ENCODE data around the gene TRAK1. TPM values are rescaled to one million over a fixed set of nuclear protein-coding genes. Genes with fewer than 3 reads are reported as not detected.

The TRAK1 gene
- total and polyA plus RNA-seq, 2 of the 4 experiments (the other 2 are of a cell fraction) = 25.6 to 28.1 TPM

GRCh38 chr3:42266085-42266484 lies 174.9 kb downstream of the TRAK1 start, which contains the start of gene CCK:
Gene CCK (minus strand): TSS chr3:42266185. CDS start chr3:42263630, 2,555 bp downstream.
- dilution Hi-C loops (cut with HindIII; ENCODE audit: low sequenced_read_pairs, unreplicated experiment) (no loop called here), in situ Hi-C loops (cut with MboI; ENCODE audit: low sequenced_read_pairs) (no loop called here), intact Hi-C loops (cut with micrococcal nuclease) (no loop called here)
- Histone ChIP-seq H3K4me1 (ENCODE audit: control insufficient read depth, insufficient read depth, low read length) (no peaks in the 10 kb centered on the region; the same call in 1 of the 2 replicates), H2BK5ac (ENCODE audit: low read depth, low read length, poor library complexity, severe bottlenecking) (no peak within 1 kb of the TSS), H2BK20ac (ENCODE audit: low read depth, low read length) (no peak within 1 kb of the TSS), H3K27ac (ENCODE audit: insufficient read depth, low read length) (no peak within 1 kb of the TSS), H4K91ac (ENCODE audit: insufficient read depth, low read depth, low read length) (no peak within 1 kb of the TSS), H3K56ac (ENCODE audit: extremely low read depth, insufficient read depth, low read length) (no peak within 1 kb of the TSS), H3K79me1 (ENCODE audit: low read depth in 1 of 2, low read length in 2 of 2) (no peaks in the 10 kb centered on the region), H3K18ac (ENCODE audit: low read depth, low read length) (no peak within 1 kb of the TSS), H3K4me2 (ENCODE audit: low read depth, low read length) (no peak within 1 kb of the TSS), H3K36me3 (ENCODE audit: control insufficient read depth, insufficient read depth, low read length) (no peaks in the 10 kb centered on the region), H2AK9ac (replicated peaks; ENCODE audit: low read depth, low read length, poor library complexity) (peak within 1 kb of the TSS; percentile 55), H3K9me3 (ENCODE audit: control insufficient read depth, insufficient read depth, low read length) (peaks cover 9% of the 10 kb centered on the region; the same call in 1 of the 2 replicates), H3K27me3 (ENCODE audit: control insufficient read depth, insufficient read depth, low read length) (peaks cover 46% of the 10 kb centered on the region), H3K23ac (ENCODE audit: low read depth, low read length) (no peak within 1 kb of the TSS), H3K4ac (ENCODE audit: low read depth, low read length) (no peak within 1 kb of the TSS), H3K14ac (replicated peaks; ENCODE audit: low read depth, low read length) (no peak within 1 kb of the TSS), H2BK15ac (ENCODE audit: low read depth, low read length) (no peak within 1 kb of the TSS), H3K9me1 (ENCODE audit: insufficient read depth, low read length) (no peaks in the 10 kb centered on the region), H2BK120ac (ENCODE audit: low read depth, low read length) (no peak within 1 kb of the TSS), H3K4me3 (ENCODE audit: insufficient read depth, low read depth, low read length) (no peak within 1 kb of the TSS), H4K8ac (ENCODE audit: low read depth in 2 of 2, low read length in 2 of 2) (no peak within 1 kb of the TSS), H4K5ac (ENCODE audit: low read depth, low read length) (no peak within 1 kb of the TSS), H2AFZ (replicated peaks; ENCODE audit: low read length, poor library complexity) (no peak within 1 kb of the TSS), H2AK5ac (ENCODE audit: low read depth, low read length) (no peak within 1 kb of the TSS), H4K20me1 (ENCODE audit: insufficient read depth, low read length) (no peaks in the 10 kb centered on the region; the same call in 1 of the 2 replicates), H3K9ac (ENCODE audit: low read depth, low read length) (no peak within 1 kb of the TSS)
- ATAC-seq (ENCODE audit: low read depth) (no peak), DNase-seq (no peak)
- no TSS peak for BruUV-seq (replicated peaks)
- no peak for TF ChIP-seq ELK1 (IDR thresholded peaks at IDR 0.05; ENCODE audit: borderline replicate concordance, low read depth, low read length)
- TF ChIP-seq CHD1 (IDR thresholded peaks at IDR 0.05; ENCODE audit: low read depth, low read length) = no peak
- no peak for TF ChIP-seq MAFK (IDR thresholded peaks at IDR 0.05; ENCODE audit: low read depth, low read length)
- no peak for TF ChIP-seq RCOR1 (IDR thresholded peaks at IDR 0.05; ENCODE audit: insufficient replicate concordance, low read length)
- TF ChIP-seq CTCF (conservative IDR thresholded peaks at IDR 0.05; ENCODE audit: low read depth, low read length) = no peak
- no peak for TF ChIP-seq CEBPB (IDR thresholded peaks at IDR 0.05; ENCODE audit: low read depth, low read length)
- TF ChIP-seq USF2 (IDR thresholded peaks at IDR 0.05; ENCODE audit: low read depth, low read length) = no peak
- no peak for TF ChIP-seq MAZ (IDR thresholded peaks at IDR 0.05; ENCODE audit: borderline replicate concordance, low read depth, low read length)
- no peak for TF ChIP-seq FOS (IDR thresholded peaks at IDR 0.05; ENCODE audit: low read depth, low read length)
- no peak for TF ChIP-seq RAD21 (IDR thresholded peaks at IDR 0.05; ENCODE audit: low read length)
- no peak for TF ChIP-seq POLR2A (IDR thresholded peaks at IDR 0.05; ENCODE audit: low read depth, low read length)
- TF ChIP-seq SMC3 (IDR thresholded peaks at IDR 0.05; ENCODE audit: low read depth, low read length) = no peak
- no peak for TF ChIP-seq BHLHE40 (IDR thresholded peaks at IDR 0.05; ENCODE audit: low read depth, low read length)
- TF ChIP-seq MXI1 (IDR thresholded peaks at IDR 0.05; ENCODE audit: borderline replicate concordance, low read depth, low read length) = no peak
- TF ChIP-seq RFX5 (IDR thresholded peaks at IDR 0.05; ENCODE audit: low read depth, low read length) = no peak
- TF ChIP-seq NFE2L2 (IDR thresholded peaks at IDR 0.05; ENCODE audit: low read depth, low read length) = no peak
- ChIA-PET CTCF (no interaction called here), POLR2A (ENCODE audit: unreplicated experiment) (no interaction called here)
- no CpG with 5 or more reads among the region's 16 CpGs for WGBS, 2 experiments (ENCODE audit: extremely low coverage in 2 of 2, insufficient read length in 1 of 2)
